Epithelial cell of proximal tubule (primary cell): ENCODE data around the gene PDIA5. TPM values are rescaled to one million over a fixed set of nuclear protein-coding genes. Genes with fewer than 3 reads are reported as not detected.

Source experiments
- DNase-seq: peaks from one replicate; pipeline ENCODE4 v3.0.0-alpha.2; 2011; ENCODE audit warnings: low read depth
- H3K4me3 ChIP-seq: 2 replicates; pipeline ENCODE4 v1.5.1; 2011; ENCODE audit warnings: low read depth, mild to moderate bottlenecking, low read length
- CTCF ChIP-seq: conservative IDR thresholded peaks from 2 replicates; pipeline ENCODE4 v1.5.1; 2012; ENCODE audit warnings: low read depth, mild to moderate bottlenecking, low read length
- total RNA-seq: library from RNA; depleted of rRNA; stranded (reverse); fragments of >200 nt; gene quantifications from 2 replicates; pipeline ENCODE4 v1.2.3, GENCODE V29; 2015

PDIA5 gene
- total RNA-seq, 1 donor from 2014 or later, result 29.4 TPM

GRCh38 chr3:123161167-123161566, 94.3 kb downstream of the PDIA5 start:
- H3K4me3 ChIP-seq, result no peak overlapping the region
- no peak for DNase-seq
- peak; percentile 23 for TF ChIP-seq CTCF

- TF ChIP-seq CTCF, result no peak
Measured at GRCh38 chr3:123163141-123163540, 96.3 kb downstream of the PDIA5 start.

GRCh38 chr3:123165163-123165562, 98.3 kb downstream of the PDIA5 start:
- H3K4me3 ChIP-seq, result no peak overlapping the region
- TF ChIP-seq CTCF, result no peak
- DNase-seq, result no peak

More at GRCh38 chr3:123163141-123163540, 96.3 kb downstream of the PDIA5 start:
- H3K4me3 ChIP-seq, result no peak overlapping the region
- no peak for DNase-seq

- no peak for TF ChIP-seq CTCF
Measured at GRCh38 chr3:123167686-123168085, 100.9 kb downstream of the PDIA5 start.

GRCh38 chr3:123168122-123168521, 101.3 kb downstream of the PDIA5 start:
- no peak for DNase-seq
- no peak for TF ChIP-seq CTCF
- no peak overlapping the region for H3K4me3 ChIP-seq

More at GRCh38 chr3:123167686-123168085, 100.9 kb downstream of the PDIA5 start:
- no peak for DNase-seq
- H3K4me3 ChIP-seq, result no peak overlapping the region

GRCh38 chr3:123168605-123169004, 101.8 kb downstream of the PDIA5 start:
- no peak for TF ChIP-seq CTCF

GRCh38 chr3:123169492-123169929, 102.7 kb downstream of the PDIA5 start:
- peak; percentile 10 for TF ChIP-seq CTCF
- DNase-seq, result peak; percentile 19
- no peak overlapping the region for H3K4me3 ChIP-seq

More at GRCh38 chr3:123168605-123169004, 101.8 kb downstream of the PDIA5 start:
- H3K4me3 ChIP-seq, result no peak overlapping the region
- no peak for DNase-seq
